Stimulated activated CD8-positive, alpha-beta memory T cell treated with anti-CD3 and anti-CD28 coated beads, Interleukin-4, amount 100 ng/mL, for 1 hour (primary cell): ENCODE measurements around the gene POLR1A.

Experiments used
- DNase-seq, 2 donors: peaks; one replicate each; pipeline ENCODE4 v3.0.0-alpha.2; 2020; ENCODE audit warnings: low read depth in 2 of 2, low spot score in 1 of 2

The POLR1A gene

DNA sequence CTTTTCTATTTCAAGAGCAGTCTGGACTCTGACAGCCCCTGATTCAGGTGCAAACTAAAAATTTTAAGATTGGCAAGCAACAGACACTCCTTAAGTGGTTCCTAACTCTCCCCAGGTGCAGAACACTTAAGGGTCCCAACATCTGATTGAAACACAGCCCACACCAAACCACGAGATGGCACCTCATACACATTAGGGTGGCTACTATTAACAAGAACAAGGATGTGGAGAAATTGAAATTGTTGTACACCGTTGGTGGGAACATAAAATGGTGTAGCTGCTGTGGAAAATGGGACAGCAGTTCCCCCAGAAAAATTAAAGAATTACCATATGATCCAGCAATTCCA lies 82.3 kb downstream of the POLR1A start:
- DNase-seq: no peak

DNA sequence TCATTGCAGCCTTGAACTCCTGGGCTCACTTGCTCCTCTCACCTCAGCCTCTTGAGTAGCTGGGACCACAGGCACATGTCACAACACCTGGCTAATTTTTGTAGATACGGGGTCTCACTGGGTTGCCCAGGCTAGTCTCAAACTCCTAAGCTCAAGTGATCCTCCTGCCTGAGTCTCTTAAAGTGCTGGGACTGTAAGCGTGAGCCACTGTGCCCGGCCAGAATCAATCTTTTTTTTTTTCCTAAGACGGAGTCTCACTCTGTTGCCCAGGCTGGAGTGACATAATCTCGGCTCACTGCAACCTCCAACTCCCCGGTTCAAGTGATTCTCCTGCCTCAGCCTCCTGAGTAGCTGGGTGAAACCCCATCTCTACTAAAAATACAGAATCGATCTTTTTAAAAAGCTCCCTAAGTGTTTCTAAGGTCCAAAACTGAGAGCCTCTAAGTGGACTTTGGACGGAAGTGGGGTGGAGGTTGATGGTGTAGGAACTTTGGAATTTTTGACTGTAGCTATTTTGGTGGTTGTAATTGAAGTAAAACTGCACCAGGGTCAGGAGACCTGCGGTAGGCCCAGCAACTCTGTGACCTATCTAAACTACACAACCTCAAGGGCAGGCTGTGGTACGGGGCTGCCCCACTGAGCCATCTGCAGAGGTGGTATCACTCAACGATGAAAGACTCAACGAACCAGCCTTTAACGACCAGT lies 82.9 kb downstream of the POLR1A start:
- DNase-seq: no peak

DNA sequence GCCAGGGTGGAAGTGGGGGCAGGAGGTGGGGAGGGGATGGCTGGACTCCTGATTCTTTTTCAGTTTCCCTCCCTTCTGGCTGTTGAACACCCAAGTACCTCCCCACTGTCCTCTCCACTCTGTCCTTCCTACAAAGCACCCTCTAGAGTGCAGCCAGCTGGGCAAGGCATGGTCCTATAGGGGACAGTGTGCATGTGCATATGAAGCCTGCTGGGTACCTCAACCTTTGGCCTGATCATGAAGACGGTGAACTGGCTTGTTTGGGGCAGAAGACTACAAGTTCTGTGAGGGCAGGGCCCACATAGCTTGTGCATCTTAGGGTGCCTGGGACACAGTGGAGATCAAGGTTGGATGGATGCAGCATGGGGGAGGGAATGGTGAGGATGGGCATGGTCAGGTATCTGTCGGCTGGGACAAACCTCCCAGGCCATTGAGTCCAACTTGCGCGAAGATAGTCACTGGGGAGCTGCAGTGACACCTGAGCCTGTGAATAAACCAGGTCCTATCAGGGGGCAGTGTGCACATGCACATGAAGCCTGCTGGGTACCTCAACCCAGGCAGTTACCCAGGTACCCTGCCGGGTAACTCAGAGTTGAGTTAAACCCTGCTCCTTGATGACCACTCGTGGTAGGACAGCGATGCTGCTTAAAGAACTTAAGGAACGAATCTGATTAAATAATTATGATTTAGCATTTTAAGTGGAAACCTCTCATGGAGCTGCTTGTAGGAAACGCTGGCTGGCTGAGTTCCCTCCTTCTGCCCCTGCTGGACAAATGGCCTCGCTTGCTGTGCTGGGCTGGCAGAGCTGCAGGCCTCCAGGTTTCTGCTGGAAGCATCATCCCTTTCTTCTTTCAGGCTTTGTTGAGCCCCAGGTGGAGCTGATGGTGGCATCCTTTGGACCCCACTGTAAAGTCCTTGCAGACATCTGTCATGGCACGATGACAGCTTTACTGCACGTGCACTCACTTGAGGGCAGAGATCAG lies 84.0 kb downstream of the POLR1A start:
- DNase-seq: no peak

DNA sequence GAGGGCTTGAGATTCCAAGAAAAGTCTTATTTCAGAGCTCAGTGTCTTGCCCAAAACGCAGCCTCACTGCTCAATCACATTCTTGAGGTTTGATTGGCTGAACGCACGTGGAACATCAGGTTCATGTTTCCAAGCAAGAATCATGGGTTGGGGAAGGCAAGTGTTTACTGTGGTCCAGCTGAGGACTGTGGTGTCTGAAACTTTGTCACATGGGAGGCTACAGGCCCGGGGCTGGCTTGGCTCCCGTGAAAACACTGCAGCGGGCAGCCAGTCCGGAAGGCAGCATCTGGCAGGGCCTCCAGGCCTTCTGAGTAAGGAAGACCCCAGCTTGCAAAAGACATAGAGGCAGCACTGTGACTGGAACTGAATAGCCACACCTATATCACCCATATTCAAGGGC lies 84.7 kb downstream of the POLR1A start:
- DNase-seq: no peak

DNA sequence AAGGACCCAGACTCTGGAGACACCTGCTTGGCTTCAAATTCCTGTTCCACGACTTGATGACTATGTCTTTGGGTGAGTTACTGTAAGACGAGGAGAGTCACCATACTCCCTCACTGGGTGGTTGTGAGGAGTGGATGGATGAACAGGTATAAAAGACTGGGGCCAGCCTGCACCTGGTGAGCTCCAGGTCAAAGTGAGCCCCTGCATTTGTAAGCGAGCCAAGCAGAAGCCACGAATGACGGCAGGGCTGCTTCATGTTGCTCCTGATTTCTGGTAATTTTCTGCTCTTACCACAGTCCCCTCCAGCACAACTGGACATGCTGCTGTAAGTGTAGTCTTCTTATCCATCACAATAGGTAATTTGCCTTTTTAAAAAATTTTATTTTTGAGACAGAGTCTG lies 86.6 kb downstream of the POLR1A start:
- no peak for DNase-seq

DNA sequence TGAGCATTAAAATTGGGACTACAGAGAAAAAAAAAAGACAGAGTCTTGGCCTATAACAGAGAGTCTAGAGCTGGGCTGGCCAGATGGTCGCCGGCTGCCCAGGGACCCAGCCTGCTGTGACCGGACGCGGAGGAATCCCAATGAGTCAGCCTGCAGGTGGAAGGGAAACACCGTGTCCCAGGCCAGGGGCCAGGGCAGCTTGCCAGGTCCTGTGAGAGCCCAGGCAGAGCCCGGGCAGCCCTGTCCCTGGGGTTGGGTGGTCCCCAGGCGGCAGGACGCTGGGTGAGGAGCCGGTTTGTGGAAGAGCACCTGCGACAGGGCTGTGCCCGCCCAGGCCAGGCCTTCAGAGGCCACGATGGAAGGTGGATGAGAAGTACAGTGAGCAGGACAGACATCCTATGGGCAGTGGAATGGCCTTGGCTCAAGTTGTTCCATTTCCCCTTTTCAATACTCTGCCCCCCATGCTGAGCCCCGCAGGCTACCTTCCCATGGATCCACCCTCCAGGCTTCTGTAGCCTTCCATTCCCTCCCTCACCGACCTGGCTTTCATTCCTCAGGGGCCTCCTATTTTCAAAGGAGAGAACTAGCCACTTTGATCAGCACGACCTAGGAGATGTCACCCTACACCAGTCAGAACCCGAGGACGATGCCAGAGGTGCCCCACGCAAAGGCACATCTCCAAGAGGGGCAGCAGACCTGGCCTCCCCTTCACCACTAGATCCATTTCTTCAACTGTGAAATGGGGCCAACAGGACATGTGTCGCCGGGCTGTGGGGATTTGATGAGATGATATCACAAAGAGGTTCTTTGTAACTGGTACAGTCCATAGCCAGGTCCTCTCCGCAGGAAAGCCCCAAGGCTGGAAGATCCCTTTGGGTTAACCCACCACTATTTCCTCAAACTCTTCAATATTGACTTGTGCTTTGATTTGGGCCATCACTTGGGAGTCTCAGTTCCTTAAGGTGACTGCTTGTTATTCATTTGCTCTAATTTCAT lies 87.5 kb downstream of the POLR1A start:
- no peak for DNase-seq

DNA sequence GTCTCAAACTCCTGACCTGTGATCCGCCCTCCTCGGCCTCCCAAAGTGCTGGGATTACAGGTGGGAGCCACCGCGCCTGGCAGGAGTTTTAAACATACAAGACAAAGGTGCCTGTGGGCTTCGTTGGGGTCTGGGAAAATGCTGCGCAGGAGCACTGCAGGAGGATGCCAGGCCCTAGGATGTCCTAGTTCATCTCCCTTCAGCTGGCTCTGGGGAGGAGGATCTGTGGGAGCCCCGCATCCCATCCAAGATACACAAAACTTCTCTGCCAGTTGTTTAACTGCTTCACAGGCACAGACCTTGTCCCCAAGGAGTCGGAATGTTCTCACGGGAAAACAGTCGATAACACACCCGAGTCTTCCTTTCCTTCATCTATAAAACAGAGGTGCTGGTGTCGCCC lies 89.1 kb downstream of the POLR1A start:
- DNase-seq: no peak

DNA sequence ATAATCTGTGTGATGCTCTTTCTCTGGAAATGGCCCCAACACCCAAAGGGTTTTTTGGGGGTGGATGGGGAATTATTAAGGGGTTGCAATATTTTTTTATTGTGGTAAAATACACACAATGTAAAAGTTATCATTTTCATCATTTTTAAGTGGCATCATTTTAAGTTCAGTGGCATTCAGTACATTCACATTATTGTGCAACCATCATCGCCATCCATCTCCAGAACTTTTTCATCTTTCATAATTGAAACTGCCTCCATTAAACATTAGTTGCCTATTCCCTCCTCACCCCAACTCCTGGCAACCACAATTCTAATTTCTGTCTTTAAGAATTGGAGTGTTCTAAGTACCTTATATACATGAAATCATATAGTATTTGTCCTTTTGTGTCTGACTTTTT lies 90.0 kb downstream of the POLR1A start:
- no peak for DNase-seq

DNA sequence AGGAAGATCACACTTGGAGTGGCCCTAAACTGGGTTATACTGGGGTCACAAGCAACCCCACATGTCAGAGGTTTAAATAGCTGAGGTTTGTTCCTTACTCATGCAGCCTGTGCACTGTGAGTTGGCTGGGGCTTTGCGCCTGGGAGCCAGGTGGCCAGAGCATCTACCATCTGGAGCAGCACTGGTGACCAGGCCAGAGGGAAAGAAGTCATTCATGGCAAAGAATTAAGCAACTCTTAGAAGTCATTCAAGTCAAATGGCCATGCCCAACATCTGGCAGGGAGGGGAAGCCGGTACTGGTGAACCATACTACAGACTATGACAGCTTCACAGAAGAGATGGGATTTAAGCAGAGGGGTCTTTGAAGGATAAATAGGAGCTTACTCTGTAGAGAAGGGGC lies 90.7 kb downstream of the POLR1A start:
- DNase-seq: no peak

DNA sequence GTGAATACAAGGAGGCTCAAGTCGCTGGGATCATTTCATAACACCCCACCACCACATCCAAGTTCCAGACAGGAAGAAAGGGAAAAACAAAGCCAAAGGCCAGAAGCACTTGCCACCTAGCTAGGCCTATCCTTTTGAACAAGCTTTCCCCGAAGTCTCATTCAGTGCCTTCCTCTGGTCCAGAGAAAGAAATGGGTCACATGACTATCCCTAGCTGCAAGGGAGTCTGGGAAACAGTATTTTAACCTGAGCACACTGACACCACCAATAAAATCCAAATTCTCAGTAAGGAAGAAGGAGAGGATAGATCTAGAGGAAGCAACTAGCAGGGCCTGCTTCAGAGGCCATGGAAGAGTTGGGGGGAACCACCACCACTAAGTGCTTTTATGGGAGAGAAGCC lies 91.2 kb downstream of the POLR1A start:
- DNase-seq: no peak

DNA sequence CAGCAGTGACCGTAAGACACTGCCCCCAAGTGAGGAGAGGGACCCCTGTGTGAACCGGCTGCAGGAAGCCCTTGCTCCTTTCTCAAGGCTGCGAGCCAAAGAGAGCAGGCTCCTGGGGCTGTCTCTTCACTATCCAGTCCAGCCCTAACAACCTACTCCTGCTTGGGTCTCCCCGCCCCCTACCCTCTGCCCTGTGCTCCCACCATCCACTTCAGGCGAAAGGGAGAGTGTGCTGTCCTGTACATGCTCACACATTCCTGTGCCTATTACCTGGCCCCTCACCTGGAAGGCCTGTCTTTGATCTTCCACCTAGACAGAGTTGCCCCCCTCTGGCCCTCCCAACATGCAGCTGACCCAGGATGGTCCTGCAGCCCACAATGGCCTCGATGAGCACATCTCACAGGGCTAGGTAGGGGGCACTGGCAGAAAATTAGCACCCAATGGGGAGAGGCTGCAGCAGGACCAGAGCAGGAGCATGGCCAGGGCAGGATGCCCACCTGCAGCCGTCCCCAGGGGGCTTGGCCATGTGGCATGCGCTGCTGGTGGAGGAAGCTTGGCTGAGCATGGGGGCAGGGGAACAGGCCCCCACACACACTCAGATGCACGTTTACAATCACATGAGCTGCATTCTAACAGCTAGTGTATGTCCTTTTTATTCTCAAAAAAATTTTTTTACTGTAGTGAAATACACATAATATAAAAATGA lies 93.5 kb downstream of the POLR1A start:
- DNase-seq: no peak

DNA sequence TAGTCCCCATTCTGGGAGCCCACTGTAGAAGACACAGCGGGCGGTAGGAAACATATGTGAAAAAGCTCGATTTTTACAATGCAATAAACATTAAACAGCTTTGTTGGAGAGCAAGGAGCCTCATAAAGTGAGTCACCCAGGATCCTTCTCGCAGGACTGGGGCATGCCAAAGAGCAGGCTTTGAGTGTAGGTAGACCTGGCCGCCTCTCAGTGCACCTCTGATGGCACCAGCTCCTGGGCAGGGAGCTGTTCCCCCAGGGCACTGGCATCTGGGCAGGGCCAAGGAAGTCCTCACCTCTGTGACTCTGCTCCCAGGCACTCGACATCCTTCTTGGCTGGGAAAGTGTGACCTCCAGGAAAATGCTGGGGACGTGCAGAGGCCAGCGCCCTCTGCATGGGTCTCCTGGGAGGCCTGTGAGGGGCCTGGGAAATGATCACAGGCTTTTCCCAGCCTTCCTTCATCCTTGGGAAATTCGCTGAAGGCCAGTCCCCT lies 94.2 kb downstream of the POLR1A start:
- no peak for DNase-seq

DNA sequence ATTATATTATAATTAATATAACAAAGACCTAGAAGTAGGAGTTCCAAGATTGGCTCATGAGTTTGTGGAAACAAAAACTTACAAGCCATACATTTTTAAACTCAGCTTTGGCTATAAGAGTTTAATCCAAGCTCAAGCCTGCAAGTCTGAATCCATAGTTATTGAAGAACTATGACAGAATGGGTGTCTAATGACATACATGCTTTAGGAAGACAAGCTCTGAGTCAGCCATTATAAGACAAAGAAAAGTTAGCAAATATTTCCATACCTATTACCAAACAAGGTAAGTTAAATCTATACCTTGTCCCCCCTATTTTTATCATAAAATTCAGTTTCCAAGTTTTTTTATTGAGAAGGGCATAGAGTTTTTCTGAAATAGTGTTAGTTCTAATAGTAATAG lies 95.6 kb downstream of the POLR1A start:
- DNase-seq: no peak

DNA sequence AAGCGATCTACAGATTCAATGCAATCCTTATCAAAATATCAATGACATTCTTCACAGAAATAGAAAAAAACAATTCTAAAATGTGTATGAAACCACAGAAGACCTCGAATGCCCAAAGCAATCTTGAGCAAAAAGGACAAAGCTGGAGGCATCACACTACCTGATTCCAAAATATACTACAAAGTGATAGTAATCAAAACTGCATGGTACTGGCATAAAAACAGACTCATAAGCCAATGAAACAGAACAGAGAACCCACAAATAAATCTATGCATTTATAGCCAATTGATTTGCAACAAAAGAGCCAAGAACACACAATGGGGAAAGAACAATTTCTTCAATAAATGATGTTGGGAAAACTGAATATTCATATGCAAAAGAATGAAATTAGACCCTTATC lies 99.2 kb downstream of the POLR1A start:
- DNase-seq: no peak

DNA sequence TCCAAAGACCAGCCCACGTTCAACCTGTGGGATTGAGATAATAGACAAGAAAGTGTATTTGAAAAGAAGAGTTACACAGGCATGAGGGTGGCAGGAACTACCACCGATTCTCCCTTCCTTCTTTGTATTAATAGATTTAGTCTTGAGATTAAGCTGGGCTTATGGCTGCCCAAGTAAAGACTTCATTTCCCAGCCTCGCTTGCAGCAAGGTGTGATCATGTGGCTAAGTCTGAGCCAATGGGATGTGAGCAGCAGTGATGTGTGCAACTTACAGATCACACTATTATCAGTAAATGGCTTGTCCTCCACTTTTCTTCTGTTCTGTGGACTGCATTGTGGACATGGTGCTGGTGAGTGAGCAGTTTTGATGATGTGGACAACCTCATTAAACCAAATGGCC lies 101.7 kb downstream of the POLR1A start:
- DNase-seq: no peak

DNA sequence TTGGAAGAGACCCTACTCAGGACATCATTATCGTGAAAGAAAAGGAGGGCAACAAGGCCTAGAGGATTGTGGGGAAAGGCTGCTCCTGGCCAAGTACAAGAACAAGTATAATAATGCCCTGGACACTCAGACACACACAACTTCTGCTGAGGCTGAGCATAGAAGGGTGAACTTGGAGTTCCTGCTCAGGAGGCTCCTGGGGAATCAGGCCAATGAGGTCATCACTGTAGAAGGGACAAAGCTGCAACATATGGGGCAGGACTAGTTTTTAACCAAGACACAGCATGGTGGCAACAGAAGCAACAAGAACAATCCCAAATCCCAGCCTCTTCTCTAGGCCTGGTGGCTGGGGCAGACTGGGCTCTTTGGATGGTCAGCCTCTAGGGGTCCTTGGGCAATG lies 102.6 kb downstream of the POLR1A start:
- DNase-seq: no peak

DNA sequence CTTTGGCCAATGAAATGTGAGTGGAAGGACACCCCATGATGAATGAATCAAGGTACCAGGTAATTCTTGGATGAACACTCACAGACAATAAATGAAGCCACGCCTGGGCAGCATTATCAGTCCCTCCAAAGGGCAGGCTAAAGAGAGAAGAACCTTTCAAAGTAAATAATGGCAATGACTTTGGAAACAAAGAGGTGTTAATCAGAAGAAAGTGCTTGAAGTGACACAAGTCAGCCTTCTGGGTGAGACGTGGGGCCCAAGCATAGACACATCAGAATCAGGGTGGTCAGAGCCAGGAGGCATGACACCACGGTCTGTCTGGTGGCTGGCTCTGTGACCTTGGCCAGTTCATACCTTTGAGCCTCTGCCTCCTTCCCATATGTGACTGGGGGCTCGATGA lies 103.3 kb downstream of the POLR1A start:
- no peak for DNase-seq

DNA sequence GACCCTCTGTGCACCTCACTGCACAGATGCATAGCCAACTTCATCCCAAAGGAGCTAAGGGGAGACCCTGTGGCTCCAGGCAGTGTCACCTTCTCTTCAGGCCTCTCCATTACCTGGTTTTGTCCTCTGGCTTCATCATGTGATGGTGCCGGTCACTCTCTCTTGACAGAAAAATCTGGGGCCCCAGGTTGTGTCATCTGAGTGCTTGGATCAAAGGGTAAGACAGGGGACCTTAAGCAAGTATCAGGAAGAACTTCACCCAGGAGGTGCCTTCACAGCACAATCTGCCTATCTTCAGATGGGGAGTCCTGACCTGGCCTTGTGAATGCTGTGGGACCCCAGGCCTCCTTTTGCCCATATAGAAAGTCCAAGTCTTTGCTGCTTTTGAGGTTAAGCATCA lies 104.4 kb downstream of the POLR1A start:
- DNase-seq: no peak

DNA sequence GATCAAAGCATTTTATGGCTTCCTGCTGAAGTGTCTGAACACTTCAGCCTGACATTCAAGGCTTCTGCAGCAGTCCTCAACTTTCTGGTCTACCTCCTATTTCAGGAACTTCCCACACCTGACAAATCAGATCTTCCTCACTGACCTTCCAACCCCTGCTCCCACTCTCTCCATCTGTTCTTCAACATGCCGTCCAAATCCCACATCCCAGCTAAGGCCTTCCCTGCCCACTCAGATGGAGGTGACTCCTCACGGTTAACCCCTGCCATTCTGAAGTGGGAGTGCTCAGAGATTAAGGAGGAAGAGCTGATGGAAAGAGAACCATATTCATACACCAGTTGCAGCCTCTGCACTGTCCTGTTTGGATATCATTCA lies 104.8 kb downstream of the POLR1A start:
- no peak for DNase-seq

DNA sequence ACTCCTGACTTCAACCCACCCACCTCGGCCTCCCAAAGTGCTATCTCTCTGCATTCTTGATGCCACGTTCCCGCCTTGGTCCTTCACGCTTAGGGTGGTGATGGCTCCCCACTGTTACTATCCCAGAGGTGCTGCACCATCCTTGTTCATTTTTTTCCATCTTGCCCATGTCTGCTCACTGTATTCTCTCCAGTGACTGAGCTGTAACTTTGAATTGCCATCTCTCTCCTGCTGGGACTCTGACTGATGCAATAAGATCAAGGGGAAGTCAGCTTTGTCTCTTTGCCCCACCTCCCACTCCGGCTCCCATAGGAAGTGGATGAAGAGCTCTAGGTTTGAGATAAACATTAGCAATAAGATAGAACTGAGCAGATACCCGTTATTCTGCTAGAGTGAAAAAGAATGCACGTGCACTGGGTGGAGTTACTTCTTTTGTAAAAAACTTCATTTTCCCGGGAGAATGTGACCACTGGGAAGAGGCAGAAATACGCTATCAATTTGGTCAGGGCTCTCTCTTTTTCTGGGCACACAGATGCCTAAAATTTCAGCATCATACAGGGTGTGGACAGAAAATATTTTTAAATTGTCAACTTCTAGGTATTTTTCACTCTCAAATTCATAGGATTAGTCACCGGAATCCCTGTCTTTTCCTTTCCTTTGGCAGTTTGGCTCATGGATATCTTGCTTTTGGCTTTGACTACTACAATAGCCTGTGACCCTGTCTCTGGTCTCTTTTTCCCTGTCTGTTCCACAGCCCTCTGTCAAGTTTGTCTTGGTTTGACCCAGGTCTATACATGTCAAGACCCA lies 105.4 kb downstream of the POLR1A start:
- no peak for DNase-seq
